ENCODE measurements around the gene CAB39. TPM values are rescaled to one million over a fixed set of nuclear protein-coding genes. Genes with fewer than 3 reads are reported as not detected.

CAB39 gene
- total RNA-seq, 2 donors from 2014 or later: 93.3 to 137 TPM

DNA sequence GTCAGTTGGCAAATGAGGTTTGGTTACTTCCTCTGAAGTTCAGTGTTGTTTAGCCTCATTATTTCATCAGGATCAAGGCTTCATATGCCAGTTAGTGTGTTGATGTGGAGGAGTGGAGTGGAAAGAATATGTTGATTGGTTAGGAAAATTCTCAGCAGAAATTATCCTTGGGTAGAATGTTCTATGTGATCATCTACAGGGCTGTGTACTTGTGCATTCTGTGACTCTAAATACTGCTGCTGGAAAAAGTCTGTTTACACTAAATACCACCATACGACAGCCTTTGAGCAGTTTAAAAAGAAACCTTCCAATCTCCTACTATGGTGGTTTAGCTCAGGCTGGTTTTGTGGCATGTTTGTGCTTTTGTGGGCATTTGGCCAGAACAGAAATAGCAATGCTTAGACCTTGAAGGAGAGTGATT is 25.8 kb downstream of the CAB39 start:
- no peak for ATAC-seq (replicated peaks)
- Mint-ChIP-seq H3K27ac (peak overlapping the region; percentile 60), H3K27me3 (no peaks in the 10 kb centered on the region), H3K9me3 (no peaks in the 10 kb centered on the region), H3K4me1 (peaks cover 54% of the 10 kb centered on the region), H3K36me3 (ENCODE audit: low read depth) (peaks cover 67% of the 10 kb centered on the region), H3K4me3 (peak overlapping the region; percentile 53)

DNA sequence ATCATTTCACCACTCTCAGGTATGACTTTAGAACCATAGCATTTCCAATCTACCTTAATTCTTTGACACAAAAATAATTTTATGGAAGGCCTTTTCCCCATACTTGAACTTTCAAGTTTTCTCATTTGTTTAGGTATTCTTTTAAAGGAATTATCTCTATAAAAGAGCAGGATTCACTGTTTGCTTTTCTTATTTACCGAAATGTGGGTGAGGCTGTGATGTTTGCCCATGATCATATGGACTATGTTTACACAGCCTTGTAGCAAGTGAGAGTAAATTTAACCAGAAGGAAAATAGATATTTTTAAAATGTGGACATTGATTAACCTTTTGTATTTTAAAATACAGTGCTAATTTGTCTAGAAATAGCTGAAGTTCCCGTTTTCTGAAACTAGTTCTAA is 26.3 kb downstream of the CAB39 start:
- Mint-ChIP-seq H3K27ac (peak overlapping the region; percentile 60), H3K36me3 (ENCODE audit: low read depth) (peaks cover 67% of the 10 kb centered on the region), H3K27me3 (no peaks in the 10 kb centered on the region), H3K9me3 (no peaks in the 10 kb centered on the region), H3K4me3 (peak overlapping the region; percentile 53), H3K4me1 (peaks cover 49% of the 10 kb centered on the region)
- no peak for ATAC-seq (replicated peaks)

GRCh38 chr2:230739961-230740360 is 27.3 kb downstream of the CAB39 start:
- H3K4me3 Mint-ChIP-seq: no peak overlapping the region
- H3K27ac Mint-ChIP-seq: peak overlapping the region; percentile 36
- peaks cover 43% of the 10 kb centered on the region for H3K4me1 Mint-ChIP-seq
- H3K27me3 Mint-ChIP-seq: no peaks in the 10 kb centered on the region
- H3K9me3 Mint-ChIP-seq: no peaks in the 10 kb centered on the region
- H3K36me3 Mint-ChIP-seq (ENCODE audit: low read depth): peaks cover 71% of the 10 kb centered on the region
- ATAC-seq (replicated peaks): peak; percentile 36

DNA sequence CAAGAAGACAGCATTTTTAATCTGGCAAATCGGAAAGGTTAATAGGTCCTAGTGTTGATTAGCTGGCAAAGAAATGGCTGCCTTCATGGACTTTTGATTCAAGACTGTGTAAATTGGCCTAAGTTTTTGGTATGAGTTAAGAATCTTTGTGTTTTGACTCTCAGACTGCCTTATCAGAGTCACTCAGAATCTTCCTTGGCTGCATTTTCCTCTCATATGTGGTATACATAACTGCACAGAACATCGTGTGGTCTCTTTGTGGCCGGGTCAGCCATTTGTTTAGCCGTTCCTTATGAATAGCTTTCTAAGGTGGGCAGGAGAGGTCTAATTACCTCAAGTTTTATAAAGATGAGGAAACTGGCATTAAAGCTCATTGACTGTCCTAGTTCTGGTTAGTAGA is 30.1 kb downstream of the CAB39 start:
- no peaks in the 10 kb centered on the region for H3K27me3 Mint-ChIP-seq
- H3K4me3 Mint-ChIP-seq: no peak overlapping the region
- H3K27ac Mint-ChIP-seq: no peak overlapping the region
- ATAC-seq (replicated peaks): no peak
- peaks cover 85% of the 10 kb centered on the region for H3K36me3 Mint-ChIP-seq (ENCODE audit: low read depth)
- peaks cover 41% of the 10 kb centered on the region for H3K4me1 Mint-ChIP-seq
- H3K9me3 Mint-ChIP-seq: no peaks in the 10 kb centered on the region

DNA sequence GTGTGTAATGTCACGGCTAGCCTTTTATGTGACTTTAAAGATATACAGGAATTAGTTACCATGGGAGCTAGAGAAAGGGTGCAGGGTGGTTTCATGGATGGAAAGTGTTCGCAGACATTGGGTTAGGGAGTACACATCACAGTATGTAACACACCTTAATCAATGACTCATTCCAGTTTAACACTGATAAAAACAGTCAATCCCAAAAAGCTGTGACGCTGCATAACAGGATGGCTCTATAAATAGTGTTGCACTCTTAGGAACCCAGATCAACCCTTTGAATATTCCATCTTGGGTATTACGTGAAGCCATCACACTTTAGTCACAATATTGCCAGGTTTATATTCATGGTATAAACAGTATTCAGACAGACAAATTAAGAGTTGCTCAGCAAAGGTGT is 33.6 kb downstream of the CAB39 start:
- Mint-ChIP-seq H3K27ac (no peak overlapping the region), H3K4me3 (no peak overlapping the region), H3K36me3 (ENCODE audit: low read depth) (peaks cover 64% of the 10 kb centered on the region), H3K9me3 (no peaks in the 10 kb centered on the region), H3K4me1 (peaks cover 36% of the 10 kb centered on the region), H3K27me3 (no peaks in the 10 kb centered on the region)
- ATAC-seq (replicated peaks): no peak

- Mint-ChIP-seq H3K9me3 (no peaks in the 10 kb centered on the region), H3K36me3 (ENCODE audit: low read depth) (peaks cover 68% of the 10 kb centered on the region), H3K27me3 (no peaks in the 10 kb centered on the region), H3K4me1 (peaks cover 43% of the 10 kb centered on the region), H3K4me3 (no peak overlapping the region), H3K27ac (no peak overlapping the region)
- peak; percentile 38 for ATAC-seq (replicated peaks)
These were observed 35.4 kb downstream of the CAB39 start for GRCh38 chr2:230748087-230748486.

GRCh38 chr2:230749111-230749510 is 36.5 kb downstream of the CAB39 start:
- Mint-ChIP-seq H3K27ac (no peak overlapping the region), H3K4me1 (peaks cover 42% of the 10 kb centered on the region), H3K27me3 (no peaks in the 10 kb centered on the region), H3K36me3 (ENCODE audit: low read depth) (peaks cover 59% of the 10 kb centered on the region), H3K4me3 (peak overlapping the region; percentile 28), H3K9me3 (no peaks in the 10 kb centered on the region)
- no peak for ATAC-seq (replicated peaks)

- Mint-ChIP-seq H3K4me1 (peaks cover 57% of the 10 kb centered on the region), H3K36me3 (ENCODE audit: low read depth) (peaks cover 52% of the 10 kb centered on the region), H3K27me3 (no peaks in the 10 kb centered on the region), H3K4me3 (peak overlapping the region; percentile 39), H3K27ac (peak overlapping the region; percentile 71), H3K9me3 (no peaks in the 10 kb centered on the region)
- ATAC-seq (replicated peaks): peak; percentile 92
These were observed 38.4 kb downstream of the CAB39 start for GRCh38 chr2:230751062-230751461.

DNA sequence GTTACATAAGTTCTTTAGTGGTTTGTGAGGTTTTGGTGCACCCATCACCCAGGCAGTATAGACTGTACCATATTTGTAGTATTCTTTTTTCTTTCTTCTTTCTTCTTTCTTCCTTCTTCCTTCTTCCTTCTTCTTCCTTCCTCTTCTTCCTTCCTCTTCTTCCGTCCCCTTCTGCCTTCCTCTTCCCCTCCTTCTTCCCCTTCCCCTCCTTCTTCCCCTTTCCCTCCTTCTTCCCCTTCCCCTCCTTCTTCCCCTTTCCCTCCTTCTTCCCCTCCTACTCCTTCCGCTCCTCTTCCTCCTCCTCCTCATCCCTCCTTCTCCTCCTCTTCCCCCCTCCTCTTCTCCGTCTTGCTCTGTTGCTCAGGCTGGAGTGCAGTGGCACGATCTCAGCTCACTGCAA is 41.6 kb downstream of the CAB39 start:
- ATAC-seq (replicated peaks): no peak
- H3K9me3 Mint-ChIP-seq: no peaks in the 10 kb centered on the region
- peaks cover 57% of the 10 kb centered on the region for H3K4me1 Mint-ChIP-seq
- H3K36me3 Mint-ChIP-seq (ENCODE audit: low read depth): peaks cover 50% of the 10 kb centered on the region
- H3K27me3 Mint-ChIP-seq: no peaks in the 10 kb centered on the region
- no peak overlapping the region for H3K4me3 Mint-ChIP-seq
- no peak overlapping the region for H3K27ac Mint-ChIP-seq

GRCh38 chr2:230757476-230757875 is 44.8 kb downstream of the CAB39 start:
- Mint-ChIP-seq H3K4me3 (no peak overlapping the region), H3K27ac (peak overlapping the region; percentile 34), H3K4me1 (peaks cover 53% of the 10 kb centered on the region), H3K27me3 (no peaks in the 10 kb centered on the region), H3K36me3 (ENCODE audit: low read depth) (peaks cover 65% of the 10 kb centered on the region), H3K9me3 (no peaks in the 10 kb centered on the region)
- no peak for ATAC-seq (replicated peaks)

- Mint-ChIP-seq H3K4me3 (peak overlapping the region; percentile 58), H3K9me3 (no peaks in the 10 kb centered on the region), H3K27me3 (no peaks in the 10 kb centered on the region), H3K36me3 (ENCODE audit: low read depth) (peaks cover 71% of the 10 kb centered on the region), H3K27ac (peak overlapping the region; percentile 92), H3K4me1 (peaks cover 47% of the 10 kb centered on the region)
- peak; percentile 76 for ATAC-seq (replicated peaks)
These were observed 46.2 kb downstream of the CAB39 start for GRCh38 chr2:230758566-230759480.

- H3K27ac Mint-ChIP-seq: peak overlapping the region; percentile 92
- H3K36me3 Mint-ChIP-seq (ENCODE audit: low read depth): peaks cover 77% of the 10 kb centered on the region
- H3K27me3 Mint-ChIP-seq: no peaks in the 10 kb centered on the region
- peak; percentile 38 for ATAC-seq (replicated peaks)
- H3K9me3 Mint-ChIP-seq: no peaks in the 10 kb centered on the region
- H3K4me3 Mint-ChIP-seq: peak overlapping the region; percentile 58
- peaks cover 44% of the 10 kb centered on the region for H3K4me1 Mint-ChIP-seq
These were observed 47.0 kb downstream of the CAB39 start for GRCh38 chr2:230759481-230760167.

GRCh38 chr2:230761704-230762103 is 49.1 kb downstream of the CAB39 start:
- Mint-ChIP-seq H3K4me3 (no peak overlapping the region), H3K36me3 (ENCODE audit: low read depth) (peaks cover 85% of the 10 kb centered on the region)

DNA sequence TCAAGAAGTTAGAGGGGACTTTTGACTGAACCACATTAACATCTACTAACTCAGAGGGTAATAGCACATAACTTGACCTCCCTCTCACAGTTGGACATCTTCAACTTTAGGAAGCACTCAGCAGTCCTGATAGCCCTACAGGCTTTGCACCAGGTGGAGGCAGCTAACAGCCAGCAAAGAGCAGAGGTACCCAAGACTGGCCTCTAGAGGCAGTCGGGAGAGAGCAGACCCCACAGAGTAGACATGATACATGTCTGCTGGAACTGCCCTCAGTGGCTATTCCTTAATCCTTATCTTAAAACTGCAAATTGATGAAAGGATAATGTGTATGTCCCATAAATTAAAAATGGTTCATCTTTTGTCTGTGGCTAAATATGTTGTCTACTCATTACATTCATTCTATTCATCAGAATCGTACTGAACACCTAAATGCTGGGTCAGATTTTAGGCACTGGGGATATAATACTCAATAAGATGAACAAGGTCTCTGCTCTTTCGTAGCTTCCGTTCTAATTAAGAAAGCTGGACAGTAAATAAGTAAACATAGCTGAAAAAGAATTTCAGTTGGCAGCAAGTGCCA is 49.8 kb downstream of the CAB39 start:
- no peak overlapping the region for H3K4me3 Mint-ChIP-seq
- peaks cover 92% of the 10 kb centered on the region for H3K36me3 Mint-ChIP-seq (ENCODE audit: low read depth)
- no peak overlapping the region for H3K27ac Mint-ChIP-seq
- H3K27me3 Mint-ChIP-seq: no peaks in the 10 kb centered on the region
- H3K4me1 Mint-ChIP-seq: peaks cover 43% of the 10 kb centered on the region
- ATAC-seq (replicated peaks): peak; percentile 49
- no peaks in the 10 kb centered on the region for H3K9me3 Mint-ChIP-seq

More at GRCh38 chr2:230761704-230762103, 49.1 kb downstream of the CAB39 start:
- Mint-ChIP-seq H3K27me3 (no peaks in the 10 kb centered on the region), H3K9me3 (no peaks in the 10 kb centered on the region), H3K27ac (no peak overlapping the region), H3K4me1 (peaks cover 44% of the 10 kb centered on the region)
- no peak for ATAC-seq (replicated peaks)
